AG08396 (cell line): ENCODE results near the gene UBE4A.

Experiments
- DNase-seq: peaks from one replicate; pipeline ENCODE4 v3.0.0; 2012; ENCODE audit warnings: low spot score, mixed read lengths

UBE4A gene

GRCh38 chr11:118341815-118342489 lies 17.4 kb upstream of the UBE4A start:
- DNase-seq: no peak

DNA sequence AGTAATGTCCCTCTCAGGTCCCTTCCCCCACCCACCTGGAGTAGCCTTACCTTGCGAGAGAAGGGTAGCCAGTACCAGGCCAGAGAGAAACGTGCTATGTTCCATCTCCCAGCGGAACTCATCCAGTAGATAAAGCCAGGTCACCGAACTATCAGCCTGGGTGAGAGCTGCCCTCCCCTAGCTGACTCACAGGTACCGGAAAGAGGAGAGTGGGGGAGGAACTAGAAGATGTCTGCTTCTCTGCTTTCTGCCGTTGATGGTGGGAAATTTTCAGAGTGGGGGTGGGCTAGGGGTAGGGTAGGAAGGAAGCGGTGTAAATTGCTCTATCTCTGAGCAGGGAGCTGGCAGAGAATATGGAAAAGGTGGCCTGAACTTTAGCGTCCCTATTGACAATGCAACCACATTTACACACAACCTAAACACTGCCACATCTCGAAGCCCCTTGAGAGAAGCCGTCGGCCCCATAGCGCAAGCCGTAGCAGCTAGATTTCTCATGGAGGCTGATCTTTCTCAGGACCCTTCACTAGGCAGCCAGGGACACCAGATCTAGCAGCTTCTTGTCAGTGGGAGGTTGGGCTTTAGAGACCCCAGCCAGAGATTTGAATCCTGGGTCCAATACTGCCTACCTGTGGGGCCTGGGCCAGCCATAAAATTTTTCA lies 16.8 kb upstream of the UBE4A start, which contains the start of gene CD3D:
Gene CD3D, minus strand, starts transcription at position 203 of the 659 bp plus-strand sequence. Its CDS starts 98 bp downstream, at position 105.
- no peak for DNase-seq

- no peak for DNase-seq
Observed at GRCh38 chr11:118343248-118343647, 16.2 kb upstream of the UBE4A start.

GRCh38 chr11:118343981-118344515 lies 15.4 kb upstream of the UBE4A start, which contains the start of gene CD3G:
Gene CD3G, plus strand, starts transcription at chr11:118344344. Its CDS starts 80 bp downstream, at chr11:118344424.
- no peak for DNase-seq

DNA sequence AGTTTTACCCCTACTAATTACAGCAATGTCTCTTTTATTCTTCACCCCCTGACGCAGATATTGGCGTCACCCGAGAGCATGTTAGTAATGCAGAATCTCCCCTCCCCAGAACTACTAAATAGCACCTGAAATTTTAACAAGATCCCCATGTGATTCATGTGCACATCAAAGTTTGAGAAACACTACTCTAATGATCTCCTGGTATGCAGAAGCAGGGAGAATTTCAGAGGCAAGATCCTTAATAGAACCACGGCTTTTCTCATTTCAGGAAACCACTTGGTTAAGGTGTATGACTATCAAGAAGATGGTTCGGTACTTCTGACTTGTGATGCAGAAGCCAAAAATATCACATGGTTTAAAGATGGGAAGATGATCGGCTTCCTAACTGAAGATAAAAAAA lies 9.9 kb upstream of the UBE4A start:
- DNase-seq: no peak

GRCh38 chr11:118353084-118353710 lies 6.2 kb upstream of the UBE4A start:
- DNase-seq: no peak

DNA sequence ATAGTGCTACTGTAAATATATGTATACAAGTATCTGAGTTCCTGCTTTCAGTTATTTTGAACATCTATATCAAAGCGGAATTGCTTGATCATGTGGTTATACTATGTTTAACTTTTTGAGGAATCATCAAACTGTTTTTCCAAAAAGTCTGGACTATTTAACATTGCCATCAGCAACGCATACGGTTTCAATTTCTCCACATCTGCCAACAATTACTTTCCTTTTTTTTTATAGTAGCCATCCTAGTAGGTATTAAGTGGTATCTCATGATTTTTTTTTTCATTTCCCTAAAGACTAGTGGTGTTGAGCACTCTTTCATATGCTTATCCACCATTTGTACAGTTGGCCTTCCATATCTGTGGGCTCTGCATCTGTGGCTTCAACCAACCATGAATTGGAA lies 1.3 kb upstream of the UBE4A start:
- DNase-seq: no peak

GRCh38 chr11:118364956-118365615 lies 5.7 kb downstream of the UBE4A start:
- no peak for DNase-seq

- DNase-seq: no peak
Observed at GRCh38 chr11:118366287-118366686, 6.9 kb downstream of the UBE4A start.

DNA sequence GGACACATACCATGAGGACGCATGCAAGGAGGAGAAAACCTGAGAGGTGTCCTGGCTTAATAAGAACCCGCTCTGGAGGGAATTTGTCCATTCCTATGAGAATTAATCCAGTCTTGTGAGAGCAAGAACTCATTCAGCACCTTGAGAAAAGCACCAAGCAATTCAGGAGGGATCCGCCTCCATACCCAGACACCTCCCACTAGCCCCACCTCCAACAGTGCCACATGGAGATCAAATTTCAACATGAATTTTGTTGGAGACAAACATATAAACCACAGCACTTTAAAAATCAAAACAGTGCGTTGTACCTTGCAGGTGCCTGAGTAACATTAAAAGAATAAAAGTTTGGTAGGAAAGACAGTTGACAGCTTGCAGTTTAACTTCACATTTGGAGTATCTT lies 11.4 kb downstream of the UBE4A start:
- no peak for DNase-seq

DNA sequence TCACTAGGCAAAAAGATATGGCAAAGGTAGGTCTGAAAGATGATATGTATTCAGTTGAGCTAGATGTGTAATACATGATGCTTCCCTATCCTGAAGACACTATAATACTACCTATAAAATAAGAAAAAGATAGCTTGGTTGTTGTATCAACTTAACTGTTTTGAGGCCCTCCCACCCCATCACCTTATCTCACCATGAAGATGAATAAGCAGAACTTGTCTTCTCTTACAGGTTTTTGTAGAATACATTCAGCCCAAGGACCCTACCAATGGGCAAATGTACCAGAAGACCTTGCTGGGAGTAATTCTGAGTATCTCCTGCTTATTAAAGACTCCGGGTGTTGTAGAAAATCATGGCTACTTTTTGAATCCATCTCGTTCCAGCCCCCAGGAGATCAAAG lies 13.9 kb downstream of the UBE4A start:
- no peak for DNase-seq

GRCh38 chr11:118373871-118374270 lies 14.5 kb downstream of the UBE4A start:
- no peak for DNase-seq

DNA sequence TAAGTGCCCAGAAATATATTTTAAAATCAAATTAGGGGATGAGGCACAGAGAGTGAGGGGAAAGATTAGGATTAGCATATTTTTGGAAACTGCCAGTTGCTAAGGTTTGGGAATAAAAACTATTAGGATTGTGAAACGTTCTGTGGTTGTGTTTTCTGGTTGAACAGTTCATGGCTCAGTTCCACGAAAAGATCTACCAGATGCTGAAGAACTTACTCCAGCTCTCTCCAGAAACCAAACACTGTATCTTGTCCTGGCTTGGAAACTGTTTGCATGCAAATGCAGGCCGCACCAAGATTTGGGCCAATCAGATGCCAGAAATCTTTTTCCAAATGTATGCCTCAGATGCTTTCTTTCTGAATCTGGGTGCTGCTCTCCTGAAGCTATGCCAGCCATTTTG lies 15.3 kb downstream of the UBE4A start:
- DNase-seq: peak; percentile 5

DNA sequence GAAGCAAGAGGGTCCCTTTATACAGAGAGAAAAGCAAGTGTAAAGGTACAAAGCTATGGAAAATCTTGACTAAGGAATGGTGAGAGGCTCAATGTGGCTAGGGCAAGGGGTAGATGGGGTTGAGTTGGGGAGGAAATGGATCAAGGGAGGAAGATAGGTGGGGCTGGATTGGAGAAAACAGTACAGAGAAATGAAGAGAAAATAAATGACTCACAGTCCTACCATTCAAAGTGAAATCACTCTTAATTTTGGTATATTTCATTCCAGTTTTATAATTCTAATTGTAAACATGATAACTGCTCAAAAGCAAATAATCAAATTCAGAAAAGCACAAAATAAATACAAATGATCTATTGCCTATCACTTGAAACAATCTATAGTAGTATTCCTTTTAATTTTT lies 16.6 kb downstream of the UBE4A start:
- no peak for DNase-seq

- DNase-seq: no peak
Observed at GRCh38 chr11:118379497-118379896, 20.1 kb downstream of the UBE4A start.

- DNase-seq: no peak
Observed at GRCh38 chr11:118380571-118380970, 21.2 kb downstream of the UBE4A start.

GRCh38 chr11:118382954-118383353 lies 23.6 kb downstream of the UBE4A start:
- DNase-seq: no peak

GRCh38 chr11:118383657-118384056 lies 24.3 kb downstream of the UBE4A start:
- DNase-seq: no peak

GRCh38 chr11:118396097-118396501 lies 36.7 kb downstream of the UBE4A start:
- DNase-seq: no peak

DNA sequence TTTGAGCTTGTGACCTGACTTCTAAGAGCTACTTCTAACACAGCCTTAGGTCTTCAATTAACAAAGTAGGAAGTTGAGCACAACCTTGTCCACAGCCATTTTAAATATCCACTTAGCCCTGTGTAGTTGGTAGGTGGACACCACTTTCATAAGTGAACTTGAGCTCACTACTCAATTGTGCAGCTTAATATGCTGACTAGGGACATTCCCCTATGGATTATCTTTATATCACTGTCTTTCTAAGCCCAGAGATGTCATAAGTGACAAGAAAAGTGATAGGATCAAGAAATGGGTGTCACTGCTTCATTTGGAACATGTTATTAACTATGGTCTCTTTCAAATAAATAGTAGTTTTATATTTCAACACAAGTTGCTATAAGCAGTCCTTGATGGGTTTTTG lies 38.0 kb downstream of the UBE4A start:
- DNase-seq: no peak

DNA sequence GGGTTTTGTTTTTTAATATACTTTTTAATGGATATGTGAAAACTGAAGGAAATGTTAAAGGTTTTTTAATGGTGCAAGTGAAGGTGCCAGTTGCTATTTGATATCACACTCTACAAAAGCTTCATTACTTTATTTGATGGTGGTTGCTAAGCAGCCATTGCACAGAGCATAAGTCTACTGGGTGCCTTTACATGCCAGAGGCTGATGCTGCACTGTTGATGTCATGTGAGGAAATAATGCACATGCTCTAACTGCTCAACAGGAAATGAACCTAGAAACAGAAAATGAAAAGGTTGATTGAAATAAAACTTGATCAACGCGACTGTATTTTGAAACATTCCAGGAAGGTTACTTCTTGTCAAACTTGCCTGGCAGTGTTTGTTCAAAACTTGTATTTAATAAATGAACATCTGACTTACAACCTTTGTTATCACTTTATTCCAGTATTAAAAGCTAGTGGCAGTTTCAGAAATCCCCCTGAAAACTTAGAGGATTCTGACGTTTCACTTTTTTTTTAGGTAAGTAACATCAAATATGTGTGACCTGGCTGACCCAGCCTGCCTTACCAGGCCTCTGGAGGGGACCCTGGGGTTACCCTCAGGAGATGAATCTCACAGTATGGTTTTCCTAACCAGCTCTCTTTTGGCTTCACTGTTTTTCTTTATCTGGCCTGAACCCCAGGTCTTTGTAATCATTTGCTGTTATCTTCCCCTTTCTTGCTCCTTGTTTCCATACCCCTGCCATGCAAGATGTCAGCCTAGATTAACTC lies 39.6 kb downstream of the UBE4A start:
- DNase-seq: no peak
